Colonic mucosa (tissue), 4 donors: Measurements from ENCODE around the gene NLRP6. TPM values are rescaled to one million over a fixed set of nuclear protein-coding genes. Genes with fewer than 3 reads are reported as not detected.
A peak's percentile ranks its signal among the peaks of the same experiment; 100 is the strongest.
"Not testable (repeated sequence)": the region's sequence is repeated elsewhere in the genome, so short reads cannot be mapped to it uniquely, and the experiment has no call there.

Experiments used
- DNase-seq: peaks from one replicate; pipeline ENCODE4 v3.0.0-alpha.2; 2020
- H3K27ac ChIP-seq: fragments of 200-600 bp; one replicate; pipeline ENCODE4 v1.8.0; 2021
- H3K27me3 ChIP-seq: fragments of 200-600 bp; one replicate; pipeline ENCODE4 v1.8.0; 2021
- H3K36me3 ChIP-seq: fragments of 200-600 bp; one replicate; pipeline ENCODE4 v1.8.0; 2021
- H3K4me1 ChIP-seq: fragments of 200-600 bp; one replicate; pipeline ENCODE4 v1.8.0; 2021; ENCODE audit warnings: mild to moderate bottlenecking
- H3K4me3 ChIP-seq: fragments of 200-600 bp; one replicate; pipeline ENCODE4 v1.8.0; 2021
- H3K9ac ChIP-seq, 2 donors: one replicate each; pipeline ENCODE4 v1.7.0; 2013; ENCODE audit warnings: control low read depth in 2 of 2, low read depth in 2 of 2, low read length in 2 of 2
- H3K9me3 ChIP-seq: fragments of 200-600 bp; one replicate; pipeline ENCODE4 v1.8.0; 2021
- CTCF ChIP-seq: fragments of 200-600 bp; IDR thresholded peaks from one replicate; pipeline ENCODE4 v1.8.0; 2022; ENCODE audit warnings: antibody characterized with exemption, mild to moderate bottlenecking
- intact Hi-C: fragments of 100-400 bp; cut with DNase I; formaldehyde crosslinking; loops from one replicate; pipeline ENCODE4 v1.14.1; 2022
- total RNA-seq, 2 donors: library from RNA; stranded (reverse); fragmentation: NEBNext Ultra II Directional in 1 of 2; extraction: Animal tissue kit (Norgen Biotek cat#: 25700) in 1 of 2; gene quantifications; one replicate each; pipeline ENCODE4 v1.2.1, GENCODE V29; 2021
- donor health status: healthy.
- donor health status: DM: no; HTN: no; CAD: no.
- donor health status: DM: no; HTN: no; CAD: no.

The NLRP6 gene
- total RNA-seq, 2 donors from 2014 or later, result 0.17 to 0.72 TPM

DNA sequence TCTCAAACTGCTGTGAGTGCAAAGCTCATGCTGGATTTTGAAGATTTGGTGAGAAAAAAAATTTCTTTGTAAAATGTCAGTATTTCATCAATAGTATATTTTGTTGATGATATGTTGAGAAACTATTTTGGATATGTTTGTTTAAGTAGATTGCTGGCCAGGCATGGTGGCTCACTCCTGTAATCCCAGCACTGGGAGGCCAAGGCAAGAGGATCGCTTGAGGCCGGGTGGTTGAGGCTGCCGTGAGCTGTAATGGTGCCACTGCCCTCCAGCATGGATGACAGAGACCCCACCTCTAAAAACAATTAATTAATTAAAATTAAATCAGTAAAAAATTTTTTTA lies 49.3 kb downstream of the NLRP6 start:
- Histone ChIP-seq H3K27ac (peak overlapping the region; percentile 69), H3K36me3 (no peaks in the 10 kb centered on the region), H3K9me3 (no peaks in the 10 kb centered on the region), H3K4me1 (peaks cover 5% of the 10 kb centered on the region), H3K9ac (peak overlapping the region; percentile 58 to 64), H3K27me3 (no peaks in the 10 kb centered on the region), H3K4me3 (no peak overlapping the region)
- intact Hi-C loops, result no loop called here
- DNase-seq, result no peak
- no peak for TF ChIP-seq CTCF

GRCh38 chr11:328012-328411 lies 49.8 kb downstream of the NLRP6 start:
- Histone ChIP-seq H3K27me3 (no peaks in the 10 kb centered on the region), H3K9me3 (no peaks in the 10 kb centered on the region), H3K27ac (no peak overlapping the region), H3K4me1 (peaks cover 5% of the 10 kb centered on the region), H3K36me3 (no peaks in the 10 kb centered on the region), H3K4me3 (no peak overlapping the region), H3K9ac (no peak overlapping the region)
- no peak for DNase-seq
- no peak for TF ChIP-seq CTCF
- intact Hi-C loops, result no loop called here

- H3K27ac ChIP-seq, H3K4me1 ChIP-seq, H3K27me3 ChIP-seq, H3K9me3 ChIP-seq, DNase-seq, intact Hi-C loops, H3K9ac ChIP-seq, H3K36me3 ChIP-seq, H3K4me3 ChIP-seq: not testable (repeated sequence)
These were observed 50.4 kb downstream of the NLRP6 start for GRCh38 chr11:328516-329100.

- no peak for TF ChIP-seq CTCF
- no peak overlapping the region for H3K4me3 ChIP-seq
- no peaks in the 10 kb centered on the region for H3K36me3 ChIP-seq
- no peaks in the 10 kb centered on the region for H3K9me3 ChIP-seq
- H3K9ac ChIP-seq, result no peak overlapping the region
- no peak overlapping the region for H3K27ac ChIP-seq
- H3K4me1 ChIP-seq, result peaks cover 5% of the 10 kb centered on the region
- H3K27me3 ChIP-seq, result no peaks in the 10 kb centered on the region
- no peak for DNase-seq
- intact Hi-C loops, result no loop called here
These were observed 51.7 kb downstream of the NLRP6 start for GRCh38 chr11:329886-330253.

- H3K27ac ChIP-seq, result no peak overlapping the region
- H3K9me3 ChIP-seq, result no peaks in the 10 kb centered on the region
- intact Hi-C loops, result no loop called here
- no peak for DNase-seq
- H3K27me3 ChIP-seq, result no peaks in the 10 kb centered on the region
- no peak overlapping the region for H3K9ac ChIP-seq
- no peak overlapping the region for H3K4me3 ChIP-seq
- TF ChIP-seq CTCF, result no peak
- no peaks in the 10 kb centered on the region for H3K36me3 ChIP-seq
- H3K4me1 ChIP-seq, result peaks cover 5% of the 10 kb centered on the region
These were observed 52.1 kb downstream of the NLRP6 start for GRCh38 chr11:330307-330693.

DNA sequence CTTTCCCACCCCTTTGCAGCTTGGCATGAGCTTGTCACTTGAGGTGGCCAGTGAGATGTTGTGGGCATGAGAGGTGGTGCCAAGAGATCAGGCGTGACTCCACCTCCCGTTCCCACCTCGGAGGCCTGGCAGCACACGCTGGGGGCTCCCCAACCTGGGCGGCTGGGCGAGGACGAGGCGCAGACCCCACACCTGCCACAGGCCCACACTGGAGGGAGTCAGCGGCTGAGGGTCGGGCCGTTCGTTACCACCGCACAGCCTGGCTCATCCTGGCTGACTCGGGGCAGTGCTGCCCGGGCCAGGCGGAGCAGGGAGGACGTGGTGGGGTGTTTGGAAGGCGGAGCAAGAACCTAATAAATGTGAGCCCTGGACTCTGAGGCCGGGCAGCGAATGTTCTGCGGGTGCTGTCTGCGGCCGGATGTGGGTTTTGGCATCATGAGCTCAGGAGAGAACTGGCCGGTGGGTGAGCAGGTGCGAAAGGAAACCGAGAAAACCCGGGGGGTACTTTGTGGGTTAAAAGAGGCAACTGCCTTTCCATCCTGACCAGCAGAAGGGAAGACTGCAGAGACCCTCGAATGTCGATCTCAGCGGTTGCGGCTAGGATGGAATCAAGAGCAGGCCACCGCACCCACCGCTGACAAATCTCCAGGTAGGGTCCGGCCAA lies 52.6 kb downstream of the NLRP6 start:
- Histone ChIP-seq H3K36me3 (no peaks in the 10 kb centered on the region), H3K27ac (no peak overlapping the region), H3K9ac (no peak overlapping the region), H3K27me3 (no peaks in the 10 kb centered on the region), H3K4me1 (peaks cover 5% of the 10 kb centered on the region), H3K9me3 (no peaks in the 10 kb centered on the region), H3K4me3 (no peak overlapping the region)
- TF ChIP-seq CTCF, result no peak
- peak; percentile 22 for DNase-seq
- intact Hi-C loops, result no loop called here
